Osteoblast (primary cell): ENCODE data around the gene NT5DC2. TPM values are rescaled to one million over a fixed set of nuclear protein-coding genes. Genes with fewer than 3 reads are reported as not detected.

ENCODE experiments used
- DNase-seq: peaks from one replicate; pipeline ENCODE4 v3.0.0; 2011; ENCODE audit warnings: low spot score, mixed read lengths; ENCODE audit not compliant: insufficient read length; ENCODE audit errors: missing footprints
- H2AFZ ChIP-seq: 2 replicates; pipeline ENCODE4 v1.6.0; 2011; ENCODE audit warnings: mild to moderate bottlenecking, low read length
- H3K27ac ChIP-seq: 2 replicates; pipeline ENCODE4 v1.5.1; 2011; ENCODE audit warnings: mild to moderate bottlenecking, low read depth, low read length, moderate library complexity
- H3K27me3 ChIP-seq: 2 replicates; pipeline ENCODE4 v1.6.0; 2012; ENCODE audit warnings: mild to moderate bottlenecking, control low read depth, inconsistent platforms, low read length, moderate library complexity; ENCODE audit not compliant: insufficient read depth
- H3K36me3 ChIP-seq: 2 replicates; pipeline ENCODE4 v1.5.1; 2011; ENCODE audit warnings: mild to moderate bottlenecking, low read length, control low read depth, moderate library complexity; ENCODE audit not compliant: insufficient read depth
- H3K4me1 ChIP-seq: 2 replicates; pipeline ENCODE4 v1.5.1; 2011; ENCODE audit warnings: mild to moderate bottlenecking, low read length, control low read depth, moderate library complexity; ENCODE audit not compliant: insufficient read depth
- H3K4me2 ChIP-seq: 2 replicates; pipeline ENCODE4 v1.6.0; 2011; ENCODE audit warnings: mild to moderate bottlenecking, low read length; ENCODE audit not compliant: insufficient read depth
- H3K4me3 ChIP-seq: fragments of 200-600 bp; sonication (generic); 3 replicates; pipeline ENCODE4 v1.5.1; 2012; ENCODE audit warnings: mild to moderate bottlenecking, low read length, inconsistent platforms; ENCODE audit not compliant: insufficient read depth
- H3K79me2 ChIP-seq: 2 replicates; pipeline ENCODE4 v1.6.0; 2012; ENCODE audit warnings: mild to moderate bottlenecking, low read length, control low read depth, inconsistent platforms; ENCODE audit not compliant: insufficient read depth
- H3K9me3 ChIP-seq: 2 replicates; pipeline ENCODE4 v1.5.1; 2011; ENCODE audit warnings: low read depth, low read length, control low read depth
- H4K20me1 ChIP-seq: 2 replicates; pipeline ENCODE4 v1.6.0; 2012; ENCODE audit warnings: mild to moderate bottlenecking, low read length, control low read depth; ENCODE audit not compliant: insufficient read depth
- total RNA-seq: library from RNA; depleted of rRNA; stranded (reverse); fragments of >200 nt; gene quantifications from 2 replicates; pipeline ENCODE4 v1.2.3, GENCODE V29; 2012
- TF ChIP-seq, protein P1 (sequence below): IDR thresholded peaks from 2 replicates; pipeline ENCODE4 v1.5.1; 2011; ENCODE audit warnings: mild to moderate bottlenecking, low read depth, low read length, moderate library complexity; ENCODE audit errors: extremely low read depth

NT5DC2 gene
- total RNA-seq, 1 donor: 52.5 TPM

DNA sequence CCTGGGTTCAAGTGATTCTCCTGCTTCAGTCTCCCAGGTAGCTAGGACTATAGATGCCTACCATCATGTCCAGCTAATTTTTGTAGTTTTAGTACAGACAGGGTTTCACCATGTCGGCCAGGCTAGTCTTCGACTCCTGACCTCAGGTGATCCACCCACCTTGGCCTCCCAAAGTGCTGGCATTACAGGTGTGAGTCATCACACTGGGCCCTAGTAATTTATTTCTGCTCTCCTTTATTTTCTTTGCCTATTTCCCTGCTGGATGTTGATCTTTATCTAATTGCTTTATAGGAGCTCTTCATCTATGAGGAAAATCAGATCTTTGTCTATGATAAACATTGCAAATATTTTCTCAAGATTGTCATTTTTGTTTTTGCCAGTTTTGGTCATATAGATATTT, 34.4 kb upstream of the NT5DC2 start:
- Histone ChIP-seq H3K27ac (no peak overlapping the region), H3K79me2 (no peaks in the 10 kb centered on the region), H3K27me3 (no peaks in the 10 kb centered on the region), H2AFZ (no peak overlapping the region), H3K9me3 (no peaks in the 10 kb centered on the region), H4K20me1 (no peaks in the 10 kb centered on the region), H3K36me3 (peaks cover 27% of the 10 kb centered on the region), H3K4me1 (peaks cover 10% of the 10 kb centered on the region), H3K4me3 (no peak overlapping the region), H3K4me2 (no peak overlapping the region)
- TF ChIP-seq, protein P1, sequence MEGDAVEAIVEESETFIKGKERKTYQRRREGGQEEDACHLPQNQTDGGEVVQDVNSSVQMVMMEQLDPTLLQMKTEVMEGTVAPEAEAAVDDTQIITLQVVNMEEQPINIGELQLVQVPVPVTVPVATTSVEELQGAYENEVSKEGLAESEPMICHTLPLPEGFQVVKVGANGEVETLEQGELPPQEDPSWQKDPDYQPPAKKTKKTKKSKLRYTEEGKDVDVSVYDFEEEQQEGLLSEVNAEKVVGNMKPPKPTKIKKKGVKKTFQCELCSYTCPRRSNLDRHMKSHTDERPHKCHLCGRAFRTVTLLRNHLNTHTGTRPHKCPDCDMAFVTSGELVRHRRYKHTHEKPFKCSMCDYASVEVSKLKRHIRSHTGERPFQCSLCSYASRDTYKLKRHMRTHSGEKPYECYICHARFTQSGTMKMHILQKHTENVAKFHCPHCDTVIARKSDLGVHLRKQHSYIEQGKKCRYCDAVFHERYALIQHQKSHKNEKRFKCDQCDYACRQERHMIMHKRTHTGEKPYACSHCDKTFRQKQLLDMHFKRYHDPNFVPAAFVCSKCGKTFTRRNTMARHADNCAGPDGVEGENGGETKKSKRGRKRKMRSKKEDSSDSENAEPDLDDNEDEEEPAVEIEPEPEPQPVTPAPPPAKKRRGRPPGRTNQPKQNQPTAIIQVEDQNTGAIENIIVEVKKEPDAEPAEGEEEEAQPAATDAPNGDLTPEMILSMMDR: no peak
- no peak for DNase-seq

- Histone ChIP-seq H3K27ac (no peak overlapping the region), H3K79me2 (no peaks in the 10 kb centered on the region), H3K9me3 (no peaks in the 10 kb centered on the region), H3K4me1 (peaks cover 5% of the 10 kb centered on the region), H3K4me3 (no peak overlapping the region), H4K20me1 (no peaks in the 10 kb centered on the region), H3K4me2 (no peak overlapping the region), H3K27me3 (no peaks in the 10 kb centered on the region), H3K36me3 (peaks cover 48% of the 10 kb centered on the region), H2AFZ (no peak overlapping the region)
- no peak for DNase-seq
- TF ChIP-seq, protein P1: no peak
Observed at GRCh38 chr3:52563984-52564383, 30.3 kb upstream of the NT5DC2 start.

DNA sequence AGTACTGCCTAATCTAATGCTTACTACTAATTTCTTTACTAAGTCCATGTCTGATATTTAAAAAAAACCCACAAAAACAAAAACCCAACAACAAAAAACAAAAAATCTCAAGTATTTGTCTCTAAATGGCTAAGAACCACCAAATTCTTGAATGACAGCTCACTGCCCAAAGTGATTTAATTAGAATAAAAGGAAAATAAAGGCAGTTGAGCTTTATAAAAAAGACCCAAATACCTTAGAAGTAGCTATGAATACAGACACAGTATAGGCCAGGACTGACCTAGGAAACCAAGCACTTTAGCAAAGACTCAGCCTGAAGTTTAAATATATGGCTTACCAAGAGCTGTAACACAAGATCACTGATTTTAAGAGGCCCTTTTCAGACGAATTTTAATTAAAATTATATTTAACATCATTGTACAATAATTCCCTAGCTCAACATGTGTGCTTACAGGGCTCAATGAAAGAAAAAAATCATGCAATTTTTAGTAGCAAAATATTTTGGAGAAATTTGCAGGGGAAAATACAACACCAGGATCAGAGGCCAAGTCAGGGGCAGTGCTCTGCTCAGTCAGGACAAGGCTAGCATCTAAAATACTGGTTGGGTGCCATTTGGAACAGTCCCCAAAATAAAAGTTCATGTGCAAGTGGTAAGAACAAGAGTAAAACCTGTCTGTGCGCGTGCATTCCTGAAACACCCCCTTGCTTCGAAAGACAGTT, 27.5 kb upstream of the NT5DC2 start:
- Histone ChIP-seq H3K4me3 (no peak overlapping the region), H3K36me3 (peaks cover 65% of the 10 kb centered on the region), H3K27ac (no peak overlapping the region), H3K4me1 (peaks cover 10% of the 10 kb centered on the region), H3K79me2 (no peaks in the 10 kb centered on the region), H3K27me3 (no peaks in the 10 kb centered on the region), H2AFZ (no peak overlapping the region), H4K20me1 (no peaks in the 10 kb centered on the region), H3K9me3 (no peaks in the 10 kb centered on the region), H3K4me2 (no peak overlapping the region)
- DNase-seq: no peak
- TF ChIP-seq, protein P1: no peak

- Histone ChIP-seq H3K4me3 (no peak overlapping the region), H3K79me2 (peaks cover 13% of the 10 kb centered on the region), H3K36me3 (peaks cover 64% of the 10 kb centered on the region), H2AFZ (no peak overlapping the region), H3K27ac (no peak overlapping the region), H4K20me1 (peaks cover 15% of the 10 kb centered on the region), H3K4me1 (peaks cover 22% of the 10 kb centered on the region), H3K27me3 (no peaks in the 10 kb centered on the region), H3K9me3 (no peaks in the 10 kb centered on the region), H3K4me2 (no peak overlapping the region)
- no peak for DNase-seq
- TF ChIP-seq, protein P1: no peak
Observed at GRCh38 chr3:52558436-52558835, 24.8 kb upstream of the NT5DC2 start.
